Inflammatory macrophage treated with lipopolysaccharide for 1 hour (primary cell): Measurements from ENCODE around the gene LDLRAD3.

ENCODE experiments used
- DNase-seq, 2 donors: peaks; one replicate each; pipeline ENCODE4 v3.0.0-alpha.2; 2020 to 2022

LDLRAD3 gene

DNA sequence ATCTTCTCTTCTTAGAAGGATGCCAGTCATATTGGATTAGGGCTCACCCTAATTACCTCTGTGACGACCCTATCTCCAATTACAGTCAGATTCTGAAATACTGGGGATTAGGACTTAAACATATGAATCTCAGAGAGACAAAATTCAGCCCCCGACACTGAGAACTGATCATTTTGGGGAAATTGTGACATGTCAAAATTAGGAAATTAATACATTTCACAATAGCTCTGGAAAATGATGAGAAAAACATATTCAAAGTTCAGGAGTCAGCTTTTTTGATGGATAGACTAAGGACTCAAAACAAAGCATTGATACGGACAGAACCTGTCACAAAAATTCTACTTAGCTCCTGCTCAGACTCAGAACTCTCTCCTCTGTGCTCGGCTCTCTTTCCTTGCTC is 304.6 kb downstream of the LDLRAD3 start:
- DNase-seq = peak; percentile 66 to 79

DNA sequence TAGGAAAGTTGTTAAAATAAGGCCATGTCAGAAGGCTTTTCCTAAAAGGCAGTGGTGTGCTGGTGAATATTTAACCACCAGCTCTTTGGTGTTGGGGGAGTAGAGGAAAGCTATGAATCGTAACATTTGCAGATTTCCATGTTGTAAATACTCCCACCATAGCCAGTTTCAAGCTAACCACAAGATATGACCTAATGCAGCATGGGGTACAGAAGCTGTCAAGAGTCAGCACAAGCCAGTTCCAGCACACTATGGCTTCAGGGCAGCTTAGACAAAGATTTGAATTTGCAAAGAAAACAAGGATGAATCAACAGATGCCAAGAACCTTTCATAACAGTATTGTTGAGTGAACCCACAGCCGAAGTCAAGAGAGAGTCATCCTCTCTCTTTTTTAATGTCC is 305.4 kb downstream of the LDLRAD3 start:
- DNase-seq = peak; percentile 68 to 94

DNA sequence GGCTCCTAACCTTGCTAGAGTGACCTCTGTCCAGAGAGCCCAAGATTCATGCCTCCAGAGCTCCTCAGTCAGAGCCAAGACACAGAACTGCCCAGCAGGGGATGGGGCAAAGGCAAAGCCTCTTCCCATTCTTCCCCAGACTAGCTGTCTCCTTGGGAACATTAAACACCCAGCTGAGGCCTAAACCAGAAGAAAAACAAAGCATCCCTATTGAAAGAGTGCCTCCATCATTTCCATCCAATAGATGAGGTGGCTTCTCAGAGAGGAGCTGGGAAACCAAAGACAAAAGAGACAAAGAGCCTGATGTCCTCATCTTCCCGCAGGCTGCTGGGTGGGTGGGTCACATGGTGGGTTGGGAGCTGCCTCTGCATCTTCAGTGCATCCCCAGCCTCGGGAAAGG is 308.0 kb downstream of the LDLRAD3 start:
- DNase-seq = no peak

DNA sequence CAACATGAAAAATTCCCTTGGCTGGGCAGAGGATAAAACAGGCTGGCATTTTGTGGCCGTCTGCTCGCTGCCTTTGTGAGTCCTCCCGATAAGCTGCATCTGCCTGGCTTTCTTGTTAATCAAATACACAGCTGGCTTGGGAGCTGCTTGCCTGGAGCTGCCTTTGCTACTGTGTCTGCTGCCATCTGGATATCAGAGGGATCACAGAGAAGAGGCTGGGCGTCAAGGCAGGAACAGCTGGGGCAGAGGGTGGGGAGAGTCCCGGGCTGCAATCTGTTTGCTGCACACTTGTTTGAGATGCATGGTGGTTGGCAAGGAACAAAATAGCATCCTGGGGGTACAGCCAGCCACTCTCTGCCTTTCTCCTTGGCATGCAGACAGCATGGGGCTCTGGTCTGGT is 309.4 kb downstream of the LDLRAD3 start:
- DNase-seq = no peak

DNA sequence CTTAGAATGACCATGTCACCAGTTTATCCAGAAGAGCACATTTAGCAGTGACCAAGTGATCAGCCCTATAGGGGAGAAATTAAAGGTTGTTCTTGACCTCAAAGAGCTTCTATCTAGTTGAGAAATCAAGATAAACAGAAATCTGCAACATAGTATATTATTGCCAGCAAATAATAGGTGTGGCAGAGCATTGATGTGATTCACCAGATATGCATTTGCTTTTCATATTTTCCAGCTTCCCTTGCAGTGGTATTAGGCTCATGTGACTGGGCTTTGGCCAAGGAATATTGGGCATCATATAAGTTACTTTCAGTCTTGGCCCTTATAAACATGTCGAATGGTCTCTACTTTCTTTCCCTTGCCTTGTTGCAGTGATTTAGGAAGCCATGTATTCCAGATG is 310.9 kb downstream of the LDLRAD3 start:
- no peak for DNase-seq

DNA sequence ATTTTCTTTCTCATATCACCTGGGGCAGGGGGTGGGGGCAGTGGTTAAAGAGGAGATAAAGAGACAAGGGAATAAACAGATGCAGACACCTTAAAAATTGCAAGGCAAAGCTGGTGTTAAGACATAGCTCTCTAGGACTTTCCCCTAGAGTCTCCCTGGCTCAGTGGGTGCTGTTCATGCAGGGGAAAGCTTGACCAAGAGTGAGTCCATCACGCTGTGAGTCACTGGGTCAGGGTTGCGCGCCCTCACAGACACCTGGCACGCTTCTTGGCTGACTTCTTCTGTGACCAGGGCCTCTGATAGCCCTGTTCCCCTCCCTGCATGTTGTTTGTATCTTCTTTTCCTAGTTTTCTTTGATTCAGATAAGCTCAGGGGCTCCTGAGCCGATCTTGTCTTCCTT is 313.5 kb downstream of the LDLRAD3 start:
- peak; percentile 35 to 71 for DNase-seq

DNA sequence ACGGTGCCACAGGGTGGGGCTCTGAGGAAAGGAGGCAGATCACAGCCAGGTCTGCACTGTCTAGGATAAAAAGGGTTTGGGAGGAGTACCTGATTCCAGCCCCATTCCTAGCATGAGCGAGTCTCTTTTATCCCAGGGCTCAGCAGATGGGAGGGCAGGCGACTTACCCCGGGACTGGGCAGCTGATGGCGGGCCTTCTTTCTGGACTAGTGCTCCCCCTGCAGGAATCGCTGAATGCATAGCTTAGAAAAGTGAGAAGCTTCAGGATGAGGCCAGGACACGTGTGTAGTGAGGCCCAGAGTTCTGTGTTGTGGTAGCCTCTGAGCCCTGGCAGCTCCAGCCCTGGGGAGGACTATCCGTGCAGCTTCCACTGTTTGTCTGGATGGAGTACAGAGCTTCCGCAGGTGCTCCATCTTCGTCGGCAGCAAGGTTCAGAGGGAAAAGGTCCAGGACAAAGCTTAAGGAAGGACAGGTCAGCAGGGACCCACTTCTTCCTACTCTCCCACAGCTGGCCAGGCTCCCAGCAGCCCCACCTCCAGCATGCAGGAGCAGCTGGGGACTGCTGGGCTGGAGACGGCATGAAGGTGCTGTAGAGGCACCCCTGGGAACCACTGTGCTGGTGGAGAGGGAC is 315.0 kb downstream of the LDLRAD3 start:
- peak; percentile 65 to 67 for DNase-seq

DNA sequence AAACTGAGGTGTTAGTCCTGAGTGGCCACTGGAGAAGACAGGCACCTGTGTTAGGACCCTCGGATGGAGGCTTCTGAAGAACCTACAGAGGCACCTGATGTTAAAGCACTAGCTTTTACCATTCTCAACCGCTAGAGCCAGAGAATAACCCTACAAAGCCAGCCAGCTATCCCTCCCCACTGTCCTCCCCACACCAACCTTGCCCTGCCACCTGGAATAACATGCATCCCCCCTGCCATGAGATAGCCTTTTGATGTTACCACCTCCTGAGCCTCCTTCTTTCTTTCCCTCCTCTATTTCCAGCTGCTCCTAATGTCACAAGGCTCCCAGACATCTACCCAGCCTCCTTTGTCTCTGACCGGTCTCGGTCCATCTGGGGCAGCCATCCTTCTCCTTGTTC is 317.2 kb downstream of the LDLRAD3 start:
- no peak for DNase-seq

DNA sequence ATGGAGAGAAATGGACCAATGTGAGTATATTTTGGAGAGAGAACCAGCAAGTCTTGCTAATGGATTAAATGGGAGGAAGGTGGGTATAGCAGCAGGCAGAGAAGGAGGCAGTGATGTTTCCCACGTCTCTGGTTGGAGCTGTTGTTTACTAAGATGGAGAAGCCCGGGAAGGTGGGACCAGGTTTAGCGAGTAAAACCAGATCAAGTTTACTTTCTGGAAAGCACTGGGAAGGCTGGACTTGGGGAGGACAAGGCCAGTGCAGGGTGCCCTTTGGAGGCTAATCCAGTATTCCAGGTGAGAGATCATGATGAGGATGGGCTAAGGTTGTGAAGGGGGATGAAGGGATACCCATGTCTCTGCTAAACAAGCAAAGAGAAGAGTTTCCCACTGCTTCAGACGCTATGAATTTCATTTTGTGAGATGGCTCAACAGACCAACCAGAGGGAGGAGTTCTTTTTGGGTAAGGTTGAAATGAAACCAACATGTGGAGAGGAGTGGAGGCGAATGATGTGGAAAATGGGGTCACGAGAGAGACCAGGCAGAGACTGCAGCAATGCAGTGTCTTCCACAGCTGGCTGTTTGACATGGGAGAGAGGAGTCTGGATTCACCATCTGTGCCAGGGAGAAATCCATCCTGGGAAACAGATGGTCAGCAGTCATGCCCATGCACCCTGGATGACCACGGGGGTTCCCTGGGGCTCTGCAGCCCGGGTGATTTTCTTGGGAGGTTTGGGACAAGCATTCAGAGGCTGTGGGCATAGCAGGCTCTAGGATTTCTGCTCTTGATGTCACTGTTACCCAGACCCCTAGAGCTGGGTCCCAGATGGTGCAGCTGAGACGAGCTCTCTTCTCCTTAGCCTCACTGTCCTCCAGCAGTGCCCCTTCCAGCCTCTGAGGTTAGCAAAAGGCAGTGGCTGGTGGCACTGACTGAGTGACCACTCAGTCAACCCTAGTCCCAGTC is 320.4 kb downstream of the LDLRAD3 start:
- DNase-seq = no peak

DNA sequence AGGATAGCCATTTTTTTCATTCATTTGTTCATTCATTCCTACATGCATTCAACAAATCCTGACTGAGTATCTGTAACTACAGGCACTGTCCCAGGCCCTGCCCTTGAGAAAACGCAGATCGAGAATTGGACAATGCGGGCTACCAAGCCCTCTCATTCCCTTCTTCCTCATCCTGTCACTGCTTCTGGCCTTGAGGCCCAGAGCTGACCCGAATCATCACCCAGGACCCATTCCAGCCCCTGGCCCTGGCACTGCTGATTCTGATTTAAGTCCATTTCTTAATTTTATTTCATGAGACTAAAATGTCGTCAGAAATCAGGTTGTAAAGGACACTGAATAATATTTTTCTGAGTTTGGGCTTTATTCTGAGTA is 321.1 kb downstream of the LDLRAD3 start:
- DNase-seq = no peak

DNA sequence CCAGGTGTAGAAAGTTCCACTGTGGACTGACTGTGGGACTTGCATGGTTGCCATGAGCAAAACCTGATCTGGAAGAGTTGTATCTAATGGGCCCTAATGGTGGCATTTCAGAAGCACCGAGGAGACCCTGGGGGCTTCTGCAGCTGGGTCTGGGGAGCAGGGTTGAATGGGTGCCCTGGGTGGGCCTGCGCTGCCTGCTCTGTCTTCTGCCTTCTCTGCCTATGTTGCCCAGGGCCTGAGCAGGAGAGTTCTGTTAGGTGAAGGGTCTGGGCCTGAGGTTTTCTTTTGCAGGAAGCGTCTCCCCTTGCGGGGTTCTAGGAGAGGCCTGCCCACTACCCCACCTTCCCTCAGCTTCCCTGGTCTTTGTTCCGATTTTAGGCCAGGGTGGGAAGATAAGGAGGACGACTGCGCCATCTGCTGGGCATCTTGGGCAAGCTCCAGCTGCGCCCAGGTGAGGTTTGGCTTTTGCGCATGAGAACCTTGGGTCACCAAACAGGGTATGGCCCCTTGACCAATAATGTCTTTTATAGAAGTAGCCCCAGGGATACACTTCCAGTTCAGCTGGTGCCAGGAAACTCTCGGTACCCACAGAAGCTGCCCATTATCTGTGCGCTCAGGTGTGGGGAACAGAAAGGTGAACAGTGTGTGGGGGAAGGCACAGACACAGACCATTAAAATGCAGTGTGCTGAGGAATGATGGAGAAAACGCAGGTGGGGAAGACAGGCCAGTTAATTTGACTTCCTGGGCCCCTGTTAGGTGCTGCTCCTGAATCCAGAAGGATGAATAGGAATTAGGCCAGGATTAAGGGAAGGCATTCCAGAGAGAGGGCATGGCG is 322.1 kb downstream of the LDLRAD3 start:
- peak in 1 of 2 donors; percentile 67 for DNase-seq

DNA sequence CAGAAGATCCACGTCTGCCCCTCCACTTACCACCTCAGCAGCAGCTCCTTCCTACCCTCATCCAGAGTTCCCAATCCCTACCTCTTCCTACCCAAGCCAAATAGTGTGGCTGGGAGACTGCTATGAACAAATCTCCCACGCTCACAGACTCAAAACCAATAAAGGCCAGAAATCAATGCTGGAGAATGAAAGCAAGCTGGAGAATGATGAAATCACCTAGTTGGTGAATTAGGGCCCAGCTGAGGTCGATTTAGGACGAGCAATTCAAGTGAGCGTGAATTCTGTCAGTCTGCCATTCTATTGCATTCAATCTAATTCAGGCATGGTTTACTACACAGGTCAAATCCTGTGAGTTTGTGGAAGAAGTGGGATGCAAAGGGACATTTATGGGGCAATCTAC is 322.9 kb downstream of the LDLRAD3 start:
- no peak for DNase-seq

DNA sequence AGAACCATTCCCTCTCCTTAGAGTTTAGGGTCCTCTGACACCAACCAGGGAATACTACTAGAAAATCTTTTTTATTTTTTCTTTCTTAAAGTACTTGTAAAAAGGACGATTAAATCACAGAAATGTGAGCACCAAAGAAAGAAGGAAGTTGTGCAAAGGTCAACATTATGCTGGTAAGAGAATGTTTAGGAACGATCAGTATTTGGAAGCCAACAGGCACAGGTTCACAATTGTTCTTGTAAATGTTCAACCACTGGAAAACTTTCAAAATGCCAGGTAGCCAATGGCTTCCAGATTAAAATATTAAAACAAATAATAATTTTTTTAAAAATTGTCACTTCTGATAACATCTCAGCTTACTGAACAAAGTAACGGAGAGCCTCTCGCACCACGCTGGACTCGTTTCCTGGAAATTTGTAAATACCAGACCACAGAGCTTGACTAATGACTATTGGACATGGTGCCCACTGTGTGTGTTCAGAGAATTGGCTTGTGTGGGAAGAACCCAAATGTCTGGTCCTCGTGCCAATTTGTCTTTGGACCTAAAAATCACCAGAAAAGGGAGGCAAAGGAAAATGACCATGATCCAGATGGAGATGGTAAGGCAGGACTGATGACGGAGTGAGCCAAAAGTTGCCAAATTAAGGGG is 324.6 kb downstream of the LDLRAD3 start:
- DNase-seq = no peak

DNA sequence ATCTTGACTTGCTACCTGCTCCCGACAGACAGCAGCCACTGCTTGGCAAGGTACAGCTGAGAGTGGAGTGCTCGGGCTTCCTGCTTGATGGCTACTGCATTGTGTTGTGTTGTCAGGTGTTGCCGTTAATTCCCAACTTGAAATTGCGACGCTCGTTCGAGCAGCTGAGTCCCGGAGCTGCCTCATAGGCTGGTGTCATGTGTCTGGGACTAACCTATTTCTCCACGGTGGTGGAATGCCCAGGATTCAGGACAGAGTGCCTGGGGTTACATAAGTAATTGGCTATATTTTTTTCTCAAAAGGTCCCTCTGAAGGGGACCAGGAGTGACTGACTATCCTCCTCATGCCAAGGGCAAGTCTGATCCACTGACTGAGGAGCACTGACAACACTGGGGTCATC is 326.8 kb downstream of the LDLRAD3 start:
- DNase-seq = no peak

DNA sequence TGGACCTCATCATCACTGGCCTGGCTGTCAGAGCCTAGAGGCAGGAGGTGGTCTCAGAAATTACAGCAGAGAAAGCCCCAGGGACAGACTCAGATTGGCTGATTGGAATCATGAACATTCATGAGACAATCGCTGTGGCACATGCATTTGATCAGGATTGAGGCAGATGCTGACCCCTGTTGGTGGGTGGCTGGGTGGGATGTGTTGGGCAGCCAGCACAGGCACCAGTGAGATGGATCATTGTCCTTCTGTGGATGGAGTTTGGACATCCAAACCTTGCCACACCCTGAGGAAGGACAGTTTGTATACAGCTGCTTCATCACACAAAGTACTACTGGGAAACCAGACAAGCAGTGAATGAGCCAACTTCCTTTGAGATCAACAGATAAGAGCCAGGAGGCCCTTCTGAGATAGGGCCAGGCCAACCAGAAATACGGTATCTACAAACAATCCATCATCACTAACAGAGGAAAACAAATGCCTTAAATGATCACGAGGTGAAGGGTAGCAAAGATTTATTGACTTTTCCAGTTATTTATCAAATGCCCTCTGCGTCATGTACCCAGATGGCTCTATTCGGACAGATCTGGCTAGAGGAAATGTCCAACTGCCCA is 328.0 kb downstream of the LDLRAD3 start:
- no peak for DNase-seq

DNA sequence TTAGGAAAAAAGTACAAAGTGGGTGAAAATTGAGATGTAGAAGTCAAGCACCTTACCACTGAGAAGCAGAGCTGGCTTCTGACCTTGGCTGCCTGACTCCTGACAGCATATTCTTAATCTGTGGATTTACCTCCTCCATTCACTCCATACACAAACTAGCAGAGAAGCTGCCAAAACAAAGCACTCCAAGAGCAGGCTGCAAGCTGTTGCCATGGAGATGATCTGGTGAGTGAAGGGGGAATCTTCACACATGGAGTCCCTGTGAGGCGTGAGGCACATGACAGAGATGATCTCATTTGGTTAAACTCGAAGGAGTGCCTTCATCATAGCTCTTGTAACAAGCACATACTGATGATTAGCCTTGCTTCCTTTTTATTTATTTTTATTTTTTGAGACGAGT is 329.2 kb downstream of the LDLRAD3 start:
- no peak for DNase-seq

DNA sequence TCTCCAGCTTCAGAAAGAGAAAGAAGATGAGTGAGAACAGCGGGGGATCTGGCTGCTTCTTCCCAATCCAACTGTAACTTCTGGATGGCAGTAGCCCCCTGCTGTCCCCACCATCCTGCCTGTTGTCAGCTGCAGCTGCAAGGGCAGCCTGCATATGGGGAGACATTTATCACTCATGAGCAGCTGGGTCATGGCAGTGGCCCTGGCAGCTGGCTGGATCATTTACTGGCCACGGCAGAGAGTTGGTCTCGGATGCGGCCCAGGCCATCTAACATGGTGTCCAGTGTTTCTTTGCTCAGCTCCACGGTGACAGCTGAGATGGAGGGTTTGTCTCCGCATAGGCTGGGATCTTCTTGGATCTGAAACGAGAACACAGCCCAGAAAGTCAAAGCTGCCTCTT is 330.6 kb downstream of the LDLRAD3 start:
- DNase-seq = no peak

DNA sequence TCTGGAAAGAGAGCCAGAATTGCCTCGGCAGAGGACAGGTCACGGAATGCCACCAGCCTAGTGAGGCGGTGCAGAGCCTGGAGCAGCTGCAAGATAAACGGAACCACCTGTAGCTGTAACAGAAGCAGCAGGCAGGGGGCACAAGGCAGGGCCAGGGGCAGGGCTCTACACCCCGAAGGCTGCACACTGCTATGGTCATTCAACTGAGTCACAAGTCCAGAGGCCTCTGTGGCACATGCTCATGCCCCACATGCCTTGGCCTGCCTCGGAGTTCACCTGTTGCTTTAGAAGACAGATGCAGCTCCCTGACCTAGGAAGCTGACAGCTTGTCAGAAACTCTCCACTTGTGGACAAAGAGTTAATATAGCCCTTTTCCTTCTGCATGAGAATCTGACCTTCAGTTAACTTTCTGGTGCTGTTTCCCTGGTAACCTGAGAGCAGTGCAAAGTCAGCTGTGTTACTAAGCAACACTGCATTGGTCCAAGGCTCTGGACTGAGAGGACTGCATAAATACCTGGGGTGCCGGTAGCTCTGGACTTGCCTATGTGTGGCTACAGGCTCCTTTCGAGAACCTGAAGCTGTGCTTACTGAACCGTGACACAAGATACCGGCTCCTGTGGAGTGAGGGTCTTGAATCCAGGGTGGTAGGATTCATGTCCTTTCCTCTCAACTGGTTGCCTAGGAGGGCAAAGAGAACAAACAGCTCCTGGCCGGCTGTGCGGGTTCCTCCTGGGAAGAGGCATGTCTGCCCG is 334.8 kb downstream of the LDLRAD3 start:
- DNase-seq = no peak

DNA sequence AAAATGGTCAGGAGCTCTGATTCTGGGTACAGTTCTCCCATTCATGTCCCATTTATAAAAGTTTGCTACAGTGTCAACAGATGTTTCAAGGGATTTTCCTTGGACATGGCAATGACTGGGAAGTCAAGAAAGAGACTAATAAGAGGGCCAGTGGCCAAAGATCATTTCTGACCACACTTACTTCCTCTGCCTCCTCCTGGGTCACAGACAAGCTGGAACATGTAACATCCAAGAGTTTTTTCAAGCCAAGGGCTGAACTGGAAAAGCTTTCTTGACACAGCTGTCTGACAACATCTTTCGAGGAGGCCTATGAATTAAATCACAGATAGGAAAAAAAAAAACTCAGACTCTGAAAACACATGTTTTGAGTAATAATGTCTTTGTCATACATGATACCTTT is 336.7 kb downstream of the LDLRAD3 start:
- DNase-seq = no peak
